UCSD-AML1 (cell line): ENCODE measurements around the gene PODNL1.

Source experiments
- DNase-seq: peaks from one replicate; lab custom pipeline; 2025; ENCODE audit not compliant: unreplicated experiment; lab: John Stamatoyannopoulos, UW

PODNL1 gene

DNA sequence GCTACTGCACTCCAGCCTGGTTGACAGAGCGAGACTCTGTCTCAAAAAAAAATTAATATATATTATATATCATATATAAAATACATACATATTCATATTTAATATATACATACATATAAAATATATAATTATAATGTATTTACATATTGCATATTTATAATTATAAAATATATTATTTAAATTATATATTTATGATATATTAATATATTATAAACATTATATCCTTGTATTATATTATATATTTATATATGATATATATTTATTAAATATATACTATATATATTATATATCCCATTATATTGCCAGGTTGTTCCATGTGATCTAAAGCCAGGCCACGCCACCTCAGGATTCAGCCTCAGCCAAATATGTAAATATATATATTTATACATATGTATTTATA lies 42.0 kb downstream of the PODNL1 start:
- no peak for DNase-seq

DNA sequence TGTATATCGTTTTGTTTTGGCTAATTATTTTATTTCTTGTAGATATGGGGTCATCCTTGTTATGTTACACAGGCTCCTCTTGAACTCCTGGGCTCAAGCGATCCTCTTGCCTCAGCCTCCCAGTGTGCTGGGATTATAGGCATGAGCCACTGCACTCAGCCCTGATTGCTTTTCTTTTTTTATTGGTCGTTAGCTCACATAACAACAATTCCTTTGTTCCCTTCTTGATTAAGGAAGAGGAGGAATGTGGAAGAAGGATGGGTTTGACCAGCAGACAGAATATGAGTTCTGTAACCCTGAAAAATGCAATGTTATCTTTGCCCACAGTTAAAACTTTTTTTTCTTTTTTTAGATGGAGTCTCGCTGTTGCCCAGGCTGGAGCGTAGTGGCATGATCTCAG lies 43.7 kb downstream of the PODNL1 start:
- DNase-seq, result no peak

DNA sequence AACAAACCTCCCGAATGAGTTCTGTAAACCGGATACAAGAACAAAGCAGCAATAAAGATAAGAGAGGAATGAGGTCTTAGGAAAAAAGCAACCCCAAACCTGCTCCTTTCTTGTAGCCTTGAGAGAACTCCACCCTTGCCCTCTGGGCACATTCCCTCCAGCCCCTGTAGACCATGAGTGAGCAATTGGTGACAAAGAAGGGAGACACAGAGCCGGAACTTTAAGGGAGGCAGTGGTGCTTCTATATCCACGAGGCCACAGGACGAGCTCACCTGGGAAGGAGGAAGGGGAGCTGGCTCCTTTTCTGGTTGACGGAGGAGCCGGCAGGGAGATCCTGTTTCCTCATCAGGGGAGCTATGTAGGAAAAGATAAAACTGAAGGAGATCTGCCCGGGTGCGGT lies 45.3 kb downstream of the PODNL1 start:
- DNase-seq, result no peak

DNA sequence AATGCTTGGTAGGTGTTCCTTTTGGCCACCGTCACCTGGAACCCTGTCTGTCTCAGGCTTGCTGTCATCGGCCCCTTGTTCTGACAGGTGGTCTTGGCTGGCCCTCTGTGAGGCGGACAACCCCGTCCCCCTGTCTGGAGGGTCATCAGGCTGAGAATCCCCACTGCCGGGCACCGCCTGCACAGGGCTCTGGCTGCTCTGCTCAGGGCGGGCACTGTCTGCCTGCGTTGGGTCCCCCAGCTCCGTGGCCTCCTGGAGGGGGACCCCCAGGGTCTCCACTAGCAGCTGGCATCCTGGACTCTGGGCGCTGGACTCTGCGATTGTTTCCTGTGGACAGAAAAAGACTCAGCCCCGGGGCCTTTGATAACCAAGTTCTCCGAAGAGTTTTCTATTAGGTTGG lies 48.1 kb downstream of the PODNL1 start:
- DNase-seq, result no peak

- DNase-seq, result no peak
Measured at GRCh38 chr19:13888281-13888680, 49.9 kb downstream of the PODNL1 start.

- DNase-seq, result no peak
Measured at GRCh38 chr19:13887517-13887916, 50.7 kb downstream of the PODNL1 start.

GRCh38 chr19:13887018-13887436 lies 51.2 kb downstream of the PODNL1 start:
- no peak for DNase-seq

- peak; percentile 37 for DNase-seq
Measured at GRCh38 chr19:13885826-13886365, 52.3 kb downstream of the PODNL1 start.

DNA sequence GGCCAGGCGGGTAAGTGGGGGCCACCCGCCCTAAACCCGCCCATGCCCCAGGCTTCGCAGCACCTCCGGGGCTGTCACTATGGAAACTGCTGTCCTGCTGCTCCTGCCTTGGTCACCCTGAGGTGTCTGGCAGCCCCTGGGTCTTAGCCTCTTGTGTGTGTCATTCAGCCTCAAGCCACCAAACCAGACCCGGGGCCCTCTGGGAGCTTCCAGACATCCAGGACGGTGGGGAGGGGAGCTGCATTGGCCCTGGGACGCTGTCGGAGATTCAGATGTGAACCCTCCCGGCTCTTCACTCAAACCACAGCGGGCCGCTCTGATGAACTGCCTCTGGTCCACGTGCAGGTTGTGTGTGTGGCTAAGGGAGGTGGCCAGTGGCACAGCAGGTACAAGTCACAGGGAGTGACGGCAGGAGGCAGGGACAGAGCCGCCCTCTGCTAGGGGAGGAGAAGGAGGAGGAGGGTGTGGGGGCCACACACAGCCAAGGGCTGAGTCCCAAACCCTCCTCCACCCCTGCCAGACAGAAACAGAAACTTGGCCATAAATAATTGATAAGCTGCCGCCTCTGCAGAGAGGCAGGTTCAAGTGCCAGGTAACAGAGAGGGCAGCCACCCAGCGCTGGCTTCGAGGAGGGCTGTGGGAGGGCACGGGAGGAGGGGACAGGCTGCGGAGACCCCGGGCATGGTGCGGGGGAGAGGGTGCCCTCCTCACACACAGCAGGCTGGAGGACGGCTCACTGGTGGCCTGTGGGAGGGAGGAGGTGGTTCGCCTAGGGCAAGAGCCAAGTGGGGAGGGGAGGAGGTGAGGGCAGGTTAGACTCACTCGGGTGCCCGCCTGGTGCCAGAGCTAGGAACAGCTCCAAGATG lies 53.3 kb downstream of the PODNL1 start:
- no peak for DNase-seq

- DNase-seq, result no peak
Measured at GRCh38 chr19:13883516-13884064, 54.6 kb downstream of the PODNL1 start.

DNA sequence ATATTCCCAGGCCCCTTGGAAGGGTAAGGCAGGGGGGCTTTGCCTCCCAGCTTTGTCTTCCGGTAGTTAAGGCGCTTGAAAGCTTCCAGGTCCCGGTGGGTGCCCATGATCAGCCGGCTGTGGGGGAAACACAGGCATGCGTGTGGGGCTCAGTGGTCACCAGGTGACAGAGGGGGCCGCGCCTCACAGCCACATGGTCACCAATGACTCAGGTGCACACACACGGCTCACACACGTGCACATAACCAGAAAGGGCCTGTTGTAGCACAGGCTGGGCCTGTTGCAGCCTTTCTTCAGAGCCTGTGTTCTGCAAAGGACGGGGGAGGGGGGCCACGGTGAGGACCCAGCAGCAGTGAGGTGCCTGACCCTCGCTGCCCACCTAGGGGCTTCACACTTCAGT lies 55.4 kb downstream of the PODNL1 start:
- no peak for DNase-seq

GRCh38 chr19:13882419-13882795 lies 55.8 kb downstream of the PODNL1 start:
- no peak for DNase-seq

GRCh38 chr19:13881692-13882418 lies 56.4 kb downstream of the PODNL1 start:
- peak; percentile 62 for DNase-seq

DNA sequence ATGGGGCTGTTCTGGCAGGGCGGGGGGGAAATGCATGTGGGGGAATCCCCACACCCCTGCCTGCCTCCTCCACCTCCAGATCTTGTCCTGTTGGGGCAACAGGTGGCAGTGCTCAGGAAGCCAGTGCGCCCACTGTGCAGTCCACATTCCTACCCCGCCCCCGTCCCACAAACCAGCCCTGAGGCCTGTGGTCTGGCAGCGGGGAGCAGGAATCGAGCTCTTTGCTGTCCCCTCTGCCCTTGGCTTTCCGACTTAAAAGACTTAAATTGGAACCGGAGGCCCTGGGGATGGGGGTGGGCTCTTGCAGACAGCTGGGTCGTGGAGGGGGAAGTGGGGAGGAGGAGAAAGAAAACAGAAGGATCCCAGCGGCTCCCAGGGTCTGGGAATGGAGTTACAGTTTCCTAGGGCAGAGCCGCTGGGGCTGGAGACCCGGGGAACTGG lies 56.9 kb downstream of the PODNL1 start:
- peak; percentile 69 for DNase-seq
